HepG2 (cell line): ENCODE measurements around the gene GGNBP2. TPM values are rescaled to one million over a fixed set of nuclear protein-coding genes. Genes with fewer than 3 reads are reported as not detected.

Experiments
- ADNP ChIP-seq: sonication (generic); formaldehyde crosslinking; IDR thresholded peaks from 2 replicates; pipeline ENCODE4 v1.4.0; 2020; ENCODE audit warnings: missing genetic modification reagents
- CENPX ChIP-seq: sonication (generic); formaldehyde crosslinking; IDR thresholded peaks from 2 replicates; pipeline ENCODE4 v1.9.0; 2021; ENCODE audit warnings: mild to moderate bottlenecking, missing genetic modification reagents, moderate library complexity
- GFI1 ChIP-seq: sonication (generic); formaldehyde crosslinking; IDR thresholded peaks from 2 replicates; pipeline ENCODE4 v1.5.0; 2020; ENCODE audit warnings: missing genetic modification reagents, mild to moderate bottlenecking, borderline replicate concordance
- HDAC2 ChIP-seq: sonication (generic); formaldehyde crosslinking; IDR thresholded peaks from 2 replicates; pipeline ENCODE4 v1.4.0; 2020; ENCODE audit warnings: missing genetic modification reagents
- KLF15 ChIP-seq: sonication (generic); formaldehyde crosslinking; IDR thresholded peaks from 2 replicates; pipeline ENCODE4 v1.8.1; 2023; ENCODE audit warnings: borderline replicate concordance, mild to moderate bottlenecking, inconsistent platforms, missing genetic modification reagents, mixed read lengths
- KLF9 ChIP-seq: IDR thresholded peaks from 2 replicates; pipeline ENCODE4 v1.6.1; 2016; ENCODE audit warnings: low read depth
- PLRG1 ChIP-seq: fragments of 450-650 bp; conservative IDR thresholded peaks from 2 replicates; pipeline ENCODE4 v1.6.1; 2016
- SNAI1 ChIP-seq: sonication (generic); formaldehyde crosslinking; IDR thresholded peaks from 2 replicates; pipeline ENCODE4 v1.5.0; 2020; ENCODE audit warnings: mild to moderate bottlenecking, missing genetic modification reagents, borderline replicate concordance
- SNRNP70 ChIP-seq: fragments of 200-400 bp; formaldehyde crosslinking; IDR thresholded peaks from 2 replicates; pipeline ENCODE4 v1.6.1; 2017; ENCODE audit warnings: mild to moderate bottlenecking, low read depth, low read length, moderate library complexity
- TARDBP ChIP-seq: sonication (generic); formaldehyde crosslinking; IDR thresholded peaks from 2 replicates; pipeline ENCODE4 v1.8.0; 2022; ENCODE audit warnings: mild to moderate bottlenecking, missing genetic modification reagents
- TFDP1 ChIP-seq: IDR thresholded peaks from 2 replicates; pipeline ENCODE4 v1.6.1; 2016; ENCODE audit warnings: missing compliant biosample characterization, missing genetic modification reagents, borderline replicate concordance
- ZBTB21 ChIP-seq: sonication (generic); formaldehyde crosslinking; IDR thresholded peaks from 2 replicates; pipeline ENCODE4 v1.4.0; 2020; ENCODE audit warnings: missing genetic modification reagents
- ZFP36L2 ChIP-seq: sonication (generic); formaldehyde crosslinking; IDR thresholded peaks from 2 replicates; pipeline ENCODE4 v1.4.0; 2020; ENCODE audit warnings: missing genetic modification reagents
- ZNF256 ChIP-seq: sonication (generic); formaldehyde crosslinking; conservative IDR thresholded peaks from 2 replicates; pipeline ENCODE4 v1.4.0; 2020; ENCODE audit warnings: missing genetic modification reagents
- ZNF737 ChIP-seq: sonication (generic); formaldehyde crosslinking; IDR thresholded peaks from 2 replicates; pipeline ENCODE4 v1.5.0; 2020; ENCODE audit warnings: missing genetic modification reagents, mild to moderate bottlenecking, borderline replicate concordance
- ZSCAN25 ChIP-seq: sonication (generic); formaldehyde crosslinking; IDR thresholded peaks from 2 replicates; pipeline ENCODE4 v1.8.0; 2022; ENCODE audit warnings: mild to moderate bottlenecking, missing genetic modification reagents
- polyA plus RNA-seq, 8 experiments: library from polyadenylated mRNA; depleted of rRNA in 3 of 8; stranded (reverse) in 7 of 8; unstranded in 1 of 8; fragments of >200 nt; fragmentation: Illumina TruSeq in 4 of 8; extraction: Trizol in 4 of 8; gene quantifications; 2 replicates each; pipeline versions ENCODE4 v1.2.1 to v1.2.3, GENCODE V29; 2011 to 2016; ENCODE audit warnings: low read depth in 4 of 8, missing spikeins in 1 of 8, mixed read lengths in 1 of 8; ENCODE audit not compliant: insufficient read depth in 1 of 8
- total RNA-seq, 5 experiments: library from RNA; depleted of rRNA; stranded (reverse); fragments of >200 nt; fragmentation: Illumina TruSeq; extraction: Trizol; gene quantifications; 2 replicates each; pipeline ENCODE4 v1.2.3, GENCODE V29; 2016; ENCODE audit warnings: low read depth in 1 of 5
- TF ChIP-seq, protein P1 (sequence below): sonication (generic); formaldehyde crosslinking; conservative IDR thresholded peaks from 2 replicates; pipeline ENCODE4 v1.8.0; 2022; ENCODE audit warnings: mild to moderate bottlenecking, moderate library complexity, missing genetic modification reagents
- TF ChIP-seq, protein P2 (sequence below): sonication (generic); formaldehyde crosslinking; IDR thresholded peaks from 2 replicates; pipeline ENCODE4 v1.5.0; 2020; ENCODE audit warnings: mild to moderate bottlenecking, low read depth, missing genetic modification reagents, borderline replicate concordance
- TF ChIP-seq, protein P3 (sequence below): sonication (generic); formaldehyde crosslinking; IDR thresholded peaks from 2 replicates; pipeline ENCODE4 v1.5.0; 2020; ENCODE audit warnings: mild to moderate bottlenecking, missing genetic modification reagents
- TF ChIP-seq, protein P4 (sequence below): sonication (generic); formaldehyde crosslinking; IDR thresholded peaks from 2 replicates; pipeline ENCODE4 v1.4.0; 2020; ENCODE audit warnings: missing genetic modification reagents
- TF ChIP-seq, protein P5 (sequence below): sonication (generic); formaldehyde crosslinking; IDR thresholded peaks from 2 replicates; pipeline ENCODE4 v1.9.0; 2022; ENCODE audit warnings: missing genetic modification reagents, mild to moderate bottlenecking, borderline replicate concordance

GGNBP2 gene
- total and polyA plus RNA-seq, 2 of the 13 experiments (the other 11 are each of a cell fraction or from before 2014, with no cell fraction given): 53.3 to 84.2 TPM

DNA sequence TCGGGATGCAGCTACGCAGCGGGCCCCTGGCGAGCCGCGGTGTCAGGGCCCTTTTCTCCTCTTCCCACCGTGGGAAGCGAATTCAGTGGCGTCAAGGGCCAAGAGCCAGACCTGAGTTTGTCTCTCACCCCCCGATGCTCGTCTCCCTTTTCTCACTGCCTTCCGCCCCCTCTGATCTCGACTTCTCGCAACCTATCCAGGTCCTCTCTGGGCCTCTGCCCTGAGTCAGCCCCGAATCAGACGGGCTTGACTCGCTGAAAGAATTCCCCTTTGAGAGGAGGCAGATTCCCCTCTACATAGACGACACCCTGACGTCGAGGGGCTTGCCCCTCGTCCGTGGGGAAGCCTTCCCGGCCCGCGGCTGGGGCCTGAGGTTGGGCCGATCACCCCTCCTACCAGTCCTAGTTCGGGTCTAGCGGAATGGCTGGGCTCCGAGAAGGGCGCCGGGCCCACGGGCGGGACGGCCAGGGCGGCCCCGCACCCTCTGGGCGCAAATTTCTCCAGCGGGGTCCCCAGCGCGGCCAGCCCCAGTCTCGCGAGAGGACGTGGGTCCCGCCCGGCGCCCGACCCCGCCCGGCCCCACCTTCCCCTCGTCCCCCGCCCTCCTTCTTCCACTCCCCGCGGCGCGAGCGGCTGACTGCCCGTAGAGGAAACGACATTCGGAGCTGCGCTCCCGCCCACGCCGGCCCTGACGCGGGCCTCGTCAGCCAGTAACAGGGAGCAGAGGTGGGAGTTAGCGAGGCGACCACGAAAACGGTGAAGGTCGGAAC is at the start of gene GGNBP2 (continued):
- TF ChIP-seq, protein P1, sequence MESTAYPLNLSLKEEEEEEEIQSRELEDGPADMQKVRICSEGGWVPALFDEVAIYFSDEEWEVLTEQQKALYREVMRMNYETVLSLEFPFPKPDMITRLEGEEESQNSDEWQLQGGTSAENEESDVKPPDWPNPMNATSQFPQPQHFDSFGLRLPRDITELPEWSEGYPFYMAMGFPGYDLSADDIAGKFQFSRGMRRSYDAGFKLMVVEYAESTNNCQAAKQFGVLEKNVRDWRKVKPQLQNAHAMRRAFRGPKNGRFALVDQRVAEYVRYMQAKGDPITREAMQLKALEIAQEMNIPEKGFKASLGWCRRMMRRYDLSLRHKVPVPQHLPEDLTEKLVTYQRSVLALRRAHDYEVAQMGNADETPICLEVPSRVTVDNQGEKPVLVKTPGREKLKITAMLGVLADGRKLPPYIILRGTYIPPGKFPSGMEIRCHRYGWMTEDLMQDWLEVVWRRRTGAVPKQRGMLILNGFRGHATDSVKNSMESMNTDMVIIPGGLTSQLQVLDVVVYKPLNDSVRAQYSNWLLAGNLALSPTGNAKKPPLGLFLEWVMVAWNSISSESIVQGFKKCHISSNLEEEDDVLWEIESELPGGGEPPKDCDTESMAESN (CRISPR knock-in tag): peak; percentile 45; the same call in 1 of the 2 replicates
- TF ChIP-seq CENPX (no peak), ZNF256 (CRISPR knock-in tag) (no peak), SNAI1 (CRISPR knock-in tag) (no peak; the same call in 1 of the 2 replicates), KLF15 (no peak), GFI1 (CRISPR knock-in tag) (peak; percentile 55; the same call in 1 of the 2 replicates), ADNP (CRISPR knock-in tag) (no peak), TARDBP (CRISPR knock-in tag) (no peak), ZSCAN25 (CRISPR knock-in tag) (no peak), TFDP1 (CRISPR knock-in tag) (peak; percentile 75), HDAC2 (CRISPR knock-in tag) (no peak), KLF9 (CRISPR knock-in tag) (peak; percentile 10; the same call in 1 of the 2 replicates), PLRG1 (no peak), ZFP36L2 (CRISPR knock-in tag) (no peak), ZBTB21 (CRISPR knock-in tag) (no peak), SNRNP70 (no peak), ZNF737 (no peak)
- TF ChIP-seq, protein P2, sequence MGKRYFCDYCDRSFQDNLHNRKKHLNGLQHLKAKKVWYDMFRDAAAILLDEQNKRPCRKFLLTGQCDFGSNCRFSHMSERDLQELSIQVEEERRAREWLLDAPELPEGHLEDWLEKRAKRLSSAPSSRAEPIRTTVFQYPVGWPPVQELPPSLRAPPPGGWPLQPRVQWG (CRISPR knock-in tag): no peak
- TF ChIP-seq, protein P3, sequence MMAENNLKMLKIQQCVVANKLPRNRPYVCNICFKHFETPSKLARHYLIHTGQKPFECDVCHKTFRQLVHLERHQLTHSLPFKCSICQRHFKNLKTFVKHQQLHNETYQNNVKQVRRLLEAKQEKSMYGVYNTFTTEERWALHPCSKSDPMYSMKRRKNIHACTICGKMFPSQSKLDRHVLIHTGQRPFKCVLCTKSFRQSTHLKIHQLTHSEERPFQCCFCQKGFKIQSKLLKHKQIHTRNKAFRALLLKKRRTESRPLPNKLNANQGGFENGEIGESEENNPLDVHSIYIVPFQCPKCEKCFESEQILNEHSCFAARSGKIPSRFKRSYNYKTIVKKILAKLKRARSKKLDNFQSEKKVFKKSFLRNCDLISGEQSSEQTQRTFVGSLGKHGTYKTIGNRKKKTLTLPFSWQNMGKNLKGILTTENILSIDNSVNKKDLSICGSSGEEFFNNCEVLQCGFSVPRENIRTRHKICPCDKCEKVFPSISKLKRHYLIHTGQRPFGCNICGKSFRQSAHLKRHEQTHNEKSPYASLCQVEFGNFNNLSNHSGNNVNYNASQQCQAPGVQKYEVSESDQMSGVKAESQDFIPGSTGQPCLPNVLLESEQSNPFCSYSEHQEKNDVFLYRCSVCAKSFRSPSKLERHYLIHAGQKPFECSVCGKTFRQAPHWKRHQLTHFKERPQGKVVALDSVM (CRISPR knock-in tag): peak; percentile 50
- TF ChIP-seq, protein P4, sequence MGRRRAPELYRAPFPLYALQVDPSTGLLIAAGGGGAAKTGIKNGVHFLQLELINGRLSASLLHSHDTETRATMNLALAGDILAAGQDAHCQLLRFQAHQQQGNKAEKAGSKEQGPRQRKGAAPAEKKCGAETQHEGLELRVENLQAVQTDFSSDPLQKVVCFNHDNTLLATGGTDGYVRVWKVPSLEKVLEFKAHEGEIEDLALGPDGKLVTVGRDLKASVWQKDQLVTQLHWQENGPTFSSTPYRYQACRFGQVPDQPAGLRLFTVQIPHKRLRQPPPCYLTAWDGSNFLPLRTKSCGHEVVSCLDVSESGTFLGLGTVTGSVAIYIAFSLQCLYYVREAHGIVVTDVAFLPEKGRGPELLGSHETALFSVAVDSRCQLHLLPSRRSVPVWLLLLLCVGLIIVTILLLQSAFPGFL (CRISPR knock-in tag): no peak
- TF ChIP-seq, protein P5, sequence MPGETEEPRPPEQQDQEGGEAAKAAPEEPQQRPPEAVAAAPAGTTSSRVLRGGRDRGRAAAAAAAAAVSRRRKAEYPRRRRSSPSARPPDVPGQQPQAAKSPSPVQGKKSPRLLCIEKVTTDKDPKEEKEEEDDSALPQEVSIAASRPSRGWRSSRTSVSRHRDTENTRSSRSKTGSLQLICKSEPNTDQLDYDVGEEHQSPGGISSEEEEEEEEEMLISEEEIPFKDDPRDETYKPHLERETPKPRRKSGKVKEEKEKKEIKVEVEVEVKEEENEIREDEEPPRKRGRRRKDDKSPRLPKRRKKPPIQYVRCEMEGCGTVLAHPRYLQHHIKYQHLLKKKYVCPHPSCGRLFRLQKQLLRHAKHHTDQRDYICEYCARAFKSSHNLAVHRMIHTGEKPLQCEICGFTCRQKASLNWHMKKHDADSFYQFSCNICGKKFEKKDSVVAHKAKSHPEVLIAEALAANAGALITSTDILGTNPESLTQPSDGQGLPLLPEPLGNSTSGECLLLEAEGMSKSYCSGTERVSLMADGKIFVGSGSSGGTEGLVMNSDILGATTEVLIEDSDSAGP (CRISPR knock-in tag): peak; percentile 73
